GM18909 (cell line): ENCODE data around the gene FABP7.

Experiments used
- ATAC-seq: cut with Tn5 transposase; IDR thresholded peaks from one replicate; pipeline ENCODE4 v1.9.1; 2021; ENCODE audit warnings: mild to moderate bottlenecking; ENCODE audit not compliant: unreplicated experiment, poor library complexity

Gene FABP7

GRCh38 chr6:122825163-122825562 is 45.6 kb downstream of the FABP7 start:
- ATAC-seq, result no peak

- ATAC-seq, result no peak
Measured at GRCh38 chr6:122829456-122829855, 49.9 kb downstream of the FABP7 start.

- no peak for ATAC-seq
Measured at GRCh38 chr6:122831511-122831910, 52.0 kb downstream of the FABP7 start.

- no peak for ATAC-seq
Measured at GRCh38 chr6:122832459-122832858, 52.9 kb downstream of the FABP7 start.

DNA sequence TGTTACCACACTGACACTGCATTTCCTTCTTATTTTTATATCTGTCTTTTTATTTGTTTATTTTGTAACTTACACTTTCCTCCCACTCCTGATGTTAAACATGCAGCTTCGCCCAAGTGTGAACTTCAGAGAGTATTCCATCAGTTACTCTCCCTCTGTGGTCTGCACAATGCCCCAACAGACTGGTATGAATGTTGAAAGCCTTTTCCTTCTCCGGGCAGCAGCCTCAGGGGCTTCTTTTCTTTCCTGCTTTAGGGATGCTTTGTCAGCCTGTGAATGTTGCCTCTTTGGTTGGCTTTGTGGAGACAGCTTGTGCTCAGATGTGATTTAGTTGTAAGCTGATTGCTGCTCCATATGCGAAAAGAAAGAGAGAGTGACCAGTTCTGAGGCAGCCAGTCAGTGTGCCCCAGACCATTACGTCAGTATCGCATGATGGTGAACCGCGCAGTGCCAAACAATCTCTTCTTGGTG is 53.5 kb downstream of the FABP7 start:
- ATAC-seq, result no peak
